ENCODE results near the gene MYORG.

Gene MYORG

GRCh38 chr9:34331196-34331595, 45.5 kb downstream of the MYORG start:
- DNase-seq = no peak

DNA sequence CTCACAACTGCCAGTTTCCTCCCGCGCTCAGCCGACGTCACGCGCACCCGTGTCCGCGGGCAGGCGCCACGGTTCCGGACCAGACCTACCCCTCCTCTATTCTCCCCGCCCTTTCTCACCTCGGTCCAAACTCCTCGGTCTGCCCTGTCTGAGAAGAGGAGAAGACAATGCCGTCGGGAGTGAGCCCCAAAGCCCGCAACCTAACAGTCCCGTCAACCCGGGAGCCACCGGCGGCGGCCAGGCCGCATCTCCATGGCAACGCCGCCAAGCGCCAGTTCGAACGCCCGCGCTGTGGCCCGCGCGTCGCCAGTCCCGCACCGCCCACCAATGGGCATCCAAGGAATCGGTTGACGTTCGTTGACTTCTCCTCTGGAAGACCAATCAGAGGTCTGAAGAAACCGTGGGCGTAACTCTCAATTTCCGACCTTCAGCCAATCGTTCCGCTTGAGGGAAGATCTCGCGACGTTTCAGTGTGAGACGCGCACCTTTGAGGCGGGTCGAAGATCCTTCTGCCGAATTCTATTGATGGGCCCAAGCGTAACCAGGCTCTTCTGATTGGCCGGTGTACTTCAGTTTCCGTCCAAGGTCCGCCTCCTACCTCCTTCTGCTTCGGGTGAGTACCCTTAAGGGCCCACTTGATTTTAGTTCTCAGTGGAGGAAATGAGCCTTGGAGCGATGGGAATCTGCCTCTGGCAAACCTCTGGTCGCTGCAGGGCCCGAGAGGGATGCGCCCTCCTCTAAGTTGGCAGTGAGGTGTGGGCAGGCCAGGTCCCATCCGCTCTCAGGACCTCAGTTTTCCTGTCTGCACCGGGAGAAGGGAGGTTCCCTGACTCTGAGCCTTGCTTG, 47.5 kb downstream of the MYORG start, which contains the start of the genes KIF24 and NUDT2:
Gene KIF24, minus strand, starts transcription at position 282 of the 846 bp plus-strand sequence. CDS start 17,922 bp downstream, outside the sequence.
Gene NUDT2, plus strand, starts transcription at position 583 of the 846 bp plus-strand sequence. CDS start 9,471 bp downstream, outside the sequence.
- peak; percentile 91 for DNase-seq

DNA sequence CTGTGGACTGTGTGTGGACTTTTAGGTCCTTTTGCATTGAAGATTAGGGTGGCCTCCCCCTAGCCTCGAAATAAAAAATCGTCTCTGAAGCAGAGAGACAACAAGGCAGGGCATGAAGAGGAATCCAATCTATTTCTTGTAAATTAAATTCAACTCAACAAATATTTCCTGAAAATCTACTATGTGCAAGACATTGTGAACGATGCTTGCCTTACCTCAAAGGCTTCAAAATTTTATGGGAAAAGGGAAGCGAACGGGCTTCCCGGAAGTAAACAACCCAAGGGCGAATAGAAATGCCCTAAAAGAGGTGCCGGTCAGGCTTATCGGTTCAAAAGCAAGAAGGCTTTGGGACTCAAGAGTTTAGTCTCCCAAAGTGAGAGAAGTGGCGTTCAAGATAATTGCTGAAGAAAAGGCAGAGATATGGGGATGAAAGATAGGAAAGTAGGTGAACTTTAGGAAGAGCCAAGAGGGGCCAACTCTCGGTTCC, 48.2 kb downstream of the MYORG start:
- DNase-seq = no peak

DNA sequence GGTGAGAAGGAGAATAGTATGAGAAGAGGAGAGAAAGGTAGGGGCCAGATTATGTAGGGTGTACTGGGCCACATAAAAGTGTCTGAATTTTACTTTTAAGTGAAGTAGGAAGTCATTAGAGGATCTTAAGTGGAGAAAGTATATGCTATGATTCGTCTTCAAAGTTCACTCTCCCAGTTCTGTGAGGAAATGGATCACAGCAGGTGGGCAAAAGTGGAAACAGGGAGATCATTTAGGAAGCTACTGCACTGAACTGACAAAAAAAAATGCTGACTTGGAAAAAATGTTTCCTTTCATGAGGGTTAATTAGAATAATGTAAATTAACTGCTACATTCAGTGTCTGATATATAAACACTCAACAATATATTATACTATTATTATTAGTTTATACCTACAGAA, 50.0 kb downstream of the MYORG start:
- no peak for DNase-seq

DNA sequence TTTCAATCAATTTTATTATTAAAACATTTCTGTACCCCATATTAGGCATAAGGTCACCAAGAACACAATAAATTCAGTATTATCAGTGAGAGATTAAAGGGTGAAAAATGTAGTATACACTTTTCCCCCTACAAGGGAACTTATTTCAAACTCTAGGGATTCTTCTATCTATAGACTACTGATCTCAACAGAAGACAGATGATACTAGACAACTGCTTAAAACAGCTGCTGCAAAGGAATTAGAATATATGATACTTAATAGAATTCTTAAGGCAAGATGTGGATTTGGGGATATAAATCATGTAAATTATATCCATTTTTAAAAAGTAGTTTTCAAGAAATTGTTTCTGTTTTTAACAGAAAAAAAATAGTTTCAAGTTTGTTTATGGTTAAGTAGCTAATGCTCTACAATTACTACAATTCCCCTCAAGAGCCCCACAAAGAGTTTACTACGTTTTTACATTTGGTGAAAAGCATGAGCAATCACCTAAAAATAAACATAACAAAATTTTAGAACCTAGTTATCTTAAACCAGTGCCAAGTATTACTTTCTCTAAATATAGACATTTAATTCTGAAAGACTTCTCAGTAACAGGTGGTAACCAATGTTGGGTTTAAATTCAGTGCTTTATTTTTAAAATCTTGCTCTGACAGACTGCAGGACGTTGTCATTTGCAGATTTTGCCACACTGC, 53.7 kb downstream of the MYORG start:
- DNase-seq = no peak

- no peak for DNase-seq
Observed at GRCh38 chr9:34321451-34321850, 55.2 kb downstream of the MYORG start.

DNA sequence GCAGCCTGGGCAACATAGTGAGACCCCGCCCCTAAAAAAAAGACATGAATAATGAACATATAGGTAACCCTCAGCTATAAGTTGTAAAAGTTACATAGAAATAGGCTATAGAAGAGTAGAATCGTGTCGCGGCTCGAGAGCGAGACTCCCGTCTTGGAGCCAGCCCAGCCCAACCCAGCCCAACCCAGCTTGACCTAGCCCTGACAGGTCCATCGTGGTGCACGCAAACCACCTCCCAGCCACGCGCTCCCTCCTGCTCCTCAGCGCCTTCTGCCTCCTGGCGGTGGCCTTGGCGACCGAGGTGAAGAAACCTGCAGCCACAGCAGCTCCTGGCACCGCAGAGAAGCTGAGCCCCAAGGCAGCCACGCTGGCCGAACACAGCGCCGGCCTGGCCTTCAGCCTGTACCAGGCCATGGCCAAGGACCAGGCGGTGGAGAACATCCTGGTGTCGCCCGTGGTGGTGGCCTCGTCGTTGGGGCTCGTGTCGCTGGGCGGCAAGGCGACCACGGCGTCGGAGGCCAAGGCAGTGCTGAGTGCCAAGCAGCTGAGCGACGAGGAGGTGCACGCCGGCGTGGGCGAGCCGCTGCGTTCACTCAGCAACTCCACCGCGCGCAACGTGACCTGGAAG, 58.4 kb downstream of the MYORG start:
- no peak for DNase-seq

DNA sequence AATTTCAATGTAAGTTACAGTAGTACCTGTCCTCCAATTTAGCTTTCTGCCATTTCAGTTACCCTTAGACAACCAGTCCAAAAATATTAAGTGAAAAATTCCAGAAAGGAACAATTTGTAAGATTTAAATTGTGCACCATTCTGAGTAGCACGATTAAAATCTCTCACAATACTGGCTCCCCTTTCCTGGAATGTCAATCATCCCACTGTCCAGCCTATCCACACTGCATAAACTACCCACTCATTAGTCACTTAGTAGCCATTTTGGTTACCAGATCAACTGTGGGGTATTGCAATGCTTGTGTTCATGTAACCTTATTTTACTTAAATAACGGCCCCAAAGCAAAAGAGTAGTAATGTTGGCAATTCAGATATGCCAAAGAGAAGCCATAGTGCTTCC, 59.3 kb downstream of the MYORG start:
- no peak for DNase-seq
